HEK293 (cell line): ENCODE results near the gene ADM.

Experiments used
- GLIS1 ChIP-seq: fragments of 450-650 bp; formaldehyde crosslinking; IDR thresholded peaks from 2 replicates; pipeline ENCODE4 v1.5.1; 2016; ENCODE audit warnings: missing biosample characterization, missing genetic modification characterization
- KLF8 ChIP-seq: fragments of 450-650 bp; formaldehyde crosslinking; IDR thresholded peaks from 2 replicates; pipeline ENCODE4 v1.5.1; 2016; ENCODE audit warnings: missing biosample characterization, missing genetic modification characterization
- KLF9 ChIP-seq: fragments of 450-650 bp; formaldehyde crosslinking; IDR thresholded peaks from 2 replicates; pipeline ENCODE4 v1.5.1; 2016; ENCODE audit warnings: missing biosample characterization, missing genetic modification characterization, low read depth
- MEIS1 ChIP-seq: sonication (generic); formaldehyde crosslinking; IDR thresholded peaks from 2 replicates; pipeline ENCODE4 v1.8.1; 2022; ENCODE audit warnings: missing genetic modification reagents, mild to moderate bottlenecking, borderline replicate concordance
- PRDM1 ChIP-seq: fragments of 450-650 bp; formaldehyde crosslinking; IDR thresholded peaks from 2 replicates; pipeline ENCODE4; 2016; ENCODE audit warnings: missing biosample characterization, missing genetic modification characterization
- SP2 ChIP-seq: fragments of 450-650 bp; formaldehyde crosslinking; IDR thresholded peaks from 2 replicates; pipeline ENCODE4 v1.5.1; 2016; ENCODE audit warnings: missing biosample characterization, missing genetic modification characterization
- SP3 ChIP-seq: fragments of 450-650 bp; formaldehyde crosslinking; IDR thresholded peaks from 2 replicates; pipeline ENCODE4 v1.5.1; 2016; ENCODE audit warnings: missing biosample characterization, missing genetic modification characterization
- TRIM28 ChIP-seq: IDR thresholded peaks from 2 replicates; pipeline ENCODE4 v1.6.1; 2011; ENCODE audit warnings: low read length, control low read depth, borderline replicate concordance
- YY2 ChIP-seq: fragments of 450-650 bp; formaldehyde crosslinking; IDR thresholded peaks from 2 replicates; pipeline ENCODE4 v1.5.1; 2016; ENCODE audit warnings: missing biosample characterization, missing genetic modification characterization
- ZFP69B ChIP-seq: fragments of 450-650 bp; formaldehyde crosslinking; IDR thresholded peaks from 2 replicates; pipeline ENCODE4 v1.5.1; 2016; ENCODE audit warnings: missing biosample characterization, missing genetic modification characterization
- ZNF184 ChIP-seq: fragments of 450-650 bp; IDR thresholded peaks from 2 replicates; pipeline ENCODE4 v1.5.1; 2018; ENCODE audit warnings: missing biosample characterization, mild to moderate bottlenecking, missing genetic modification characterization
- ZNF214 ChIP-seq: fragments of 450-650 bp; formaldehyde crosslinking; IDR thresholded peaks from 2 replicates; pipeline ENCODE4 v1.5.1; 2017; ENCODE audit warnings: missing biosample characterization, mild to moderate bottlenecking, missing genetic modification characterization, borderline replicate concordance
- ZNF311 ChIP-seq: fragments of 450-650 bp; formaldehyde crosslinking; IDR thresholded peaks from 2 replicates; pipeline ENCODE4 v1.5.1; 2017; ENCODE audit warnings: missing biosample characterization, missing genetic modification characterization, borderline replicate concordance
- ZNF394 ChIP-seq: fragments of 450-650 bp; formaldehyde crosslinking; IDR thresholded peaks from 2 replicates; pipeline ENCODE4 v1.5.1; 2016; ENCODE audit warnings: missing biosample characterization, missing genetic modification characterization, mild to moderate bottlenecking, moderate library complexity, borderline replicate concordance
- ZNF549 ChIP-seq: fragments of 450-650 bp; IDR thresholded peaks from 2 replicates; pipeline ENCODE4 v1.5.1; 2018; ENCODE audit warnings: missing biosample characterization, missing genetic modification characterization, mild to moderate bottlenecking, inconsistent platforms, moderate library complexity
- ZNF629 ChIP-seq: fragments of 450-650 bp; formaldehyde crosslinking; IDR thresholded peaks from 2 replicates; pipeline ENCODE4 v1.5.1; 2017; ENCODE audit warnings: missing biosample characterization, missing genetic modification characterization
- ZNF843 ChIP-seq: fragments of 450-650 bp; formaldehyde crosslinking; IDR thresholded peaks from 2 replicates; pipeline ENCODE4 v1.5.1; 2016; ENCODE audit warnings: missing biosample characterization, missing genetic modification characterization
- ZXDB ChIP-seq: fragments of 450-650 bp; formaldehyde crosslinking; IDR thresholded peaks from 2 replicates; pipeline ENCODE4 v1.5.1; 2016; ENCODE audit warnings: missing biosample characterization, missing genetic modification characterization
- TF ChIP-seq, protein P1 (sequence below): fragments of 450-650 bp; formaldehyde crosslinking; conservative IDR thresholded peaks from 2 replicates; pipeline ENCODE4 v1.5.1; 2016; ENCODE audit warnings: low read depth, missing biosample characterization, missing genetic modification characterization
- TF ChIP-seq, protein P2 (sequence below): fragments of 450-650 bp; formaldehyde crosslinking; IDR thresholded peaks from 2 replicates; pipeline ENCODE4 v1.5.1; 2016; ENCODE audit warnings: missing biosample characterization, missing genetic modification characterization
- TF ChIP-seq, protein P3 (sequence below): fragments of 450-650 bp; formaldehyde crosslinking; IDR thresholded peaks from 2 replicates; pipeline ENCODE4 v1.5.1; 2017; ENCODE audit warnings: missing biosample characterization, missing genetic modification characterization
- TF ChIP-seq, protein P4 (sequence below): fragments of 450-650 bp; formaldehyde crosslinking; IDR thresholded peaks from 2 replicates; pipeline ENCODE4 v1.5.1; 2017; ENCODE audit warnings: missing biosample characterization, mild to moderate bottlenecking, missing genetic modification characterization, moderate library complexity
- TF ChIP-seq, protein P5 (sequence below): fragments of 450-650 bp; formaldehyde crosslinking; IDR thresholded peaks from 2 replicates; pipeline ENCODE4 v1.5.1; 2016; ENCODE audit warnings: missing biosample characterization, missing genetic modification characterization
- TF ChIP-seq, protein P6 (sequence below): sonication (generic); formaldehyde crosslinking; IDR thresholded peaks from 2 replicates; pipeline ENCODE4 v1.8.1; 2022; ENCODE audit warnings: mild to moderate bottlenecking, moderate library complexity, missing genetic modification reagents

ADM gene

DNA sequence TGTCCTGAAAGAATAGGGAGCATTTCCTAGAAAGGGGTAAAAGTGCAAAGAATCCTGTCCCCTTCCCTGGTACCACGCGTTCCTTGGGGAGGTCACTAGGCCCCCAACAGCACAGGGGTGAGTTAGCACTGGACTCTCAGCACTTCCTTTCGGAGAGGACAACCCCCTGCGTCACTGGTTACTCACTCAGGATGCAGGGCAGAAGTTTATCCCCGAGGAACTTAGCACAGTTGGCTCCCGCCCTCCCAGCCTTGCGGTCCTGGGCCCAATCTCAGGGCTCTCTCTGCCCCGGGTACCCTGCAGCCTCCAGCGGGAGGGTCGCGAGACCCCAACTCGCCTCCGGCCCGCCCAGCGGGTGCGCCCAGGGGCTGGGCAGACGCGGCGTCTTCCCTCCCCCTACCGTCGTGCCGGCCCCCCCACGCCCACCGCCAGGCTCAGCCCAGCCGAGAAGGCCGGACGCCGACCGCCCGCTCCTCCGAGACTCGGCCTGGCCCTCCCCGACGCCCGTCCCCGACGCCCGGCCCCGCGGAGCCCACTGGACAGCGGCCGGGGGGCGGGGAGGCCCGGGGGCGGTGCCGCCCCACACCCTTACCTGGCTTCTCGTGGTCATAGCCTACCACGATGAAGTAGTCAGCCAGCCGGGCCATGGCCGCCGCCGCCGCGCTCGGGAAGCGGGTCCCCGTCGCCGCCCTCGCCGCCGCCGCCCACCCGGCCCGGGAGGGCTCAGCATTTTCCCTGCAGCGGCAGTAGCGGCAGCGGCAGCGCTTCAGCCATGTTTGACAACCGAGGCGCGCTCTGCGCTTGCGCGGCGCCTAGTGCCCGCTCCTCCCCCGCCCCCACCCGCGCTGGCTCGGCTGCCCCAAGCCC lies 11.2 kb upstream of the ADM start, which contains the start of gene SBF2 (continued):
- TF ChIP-seq, protein P1, sequence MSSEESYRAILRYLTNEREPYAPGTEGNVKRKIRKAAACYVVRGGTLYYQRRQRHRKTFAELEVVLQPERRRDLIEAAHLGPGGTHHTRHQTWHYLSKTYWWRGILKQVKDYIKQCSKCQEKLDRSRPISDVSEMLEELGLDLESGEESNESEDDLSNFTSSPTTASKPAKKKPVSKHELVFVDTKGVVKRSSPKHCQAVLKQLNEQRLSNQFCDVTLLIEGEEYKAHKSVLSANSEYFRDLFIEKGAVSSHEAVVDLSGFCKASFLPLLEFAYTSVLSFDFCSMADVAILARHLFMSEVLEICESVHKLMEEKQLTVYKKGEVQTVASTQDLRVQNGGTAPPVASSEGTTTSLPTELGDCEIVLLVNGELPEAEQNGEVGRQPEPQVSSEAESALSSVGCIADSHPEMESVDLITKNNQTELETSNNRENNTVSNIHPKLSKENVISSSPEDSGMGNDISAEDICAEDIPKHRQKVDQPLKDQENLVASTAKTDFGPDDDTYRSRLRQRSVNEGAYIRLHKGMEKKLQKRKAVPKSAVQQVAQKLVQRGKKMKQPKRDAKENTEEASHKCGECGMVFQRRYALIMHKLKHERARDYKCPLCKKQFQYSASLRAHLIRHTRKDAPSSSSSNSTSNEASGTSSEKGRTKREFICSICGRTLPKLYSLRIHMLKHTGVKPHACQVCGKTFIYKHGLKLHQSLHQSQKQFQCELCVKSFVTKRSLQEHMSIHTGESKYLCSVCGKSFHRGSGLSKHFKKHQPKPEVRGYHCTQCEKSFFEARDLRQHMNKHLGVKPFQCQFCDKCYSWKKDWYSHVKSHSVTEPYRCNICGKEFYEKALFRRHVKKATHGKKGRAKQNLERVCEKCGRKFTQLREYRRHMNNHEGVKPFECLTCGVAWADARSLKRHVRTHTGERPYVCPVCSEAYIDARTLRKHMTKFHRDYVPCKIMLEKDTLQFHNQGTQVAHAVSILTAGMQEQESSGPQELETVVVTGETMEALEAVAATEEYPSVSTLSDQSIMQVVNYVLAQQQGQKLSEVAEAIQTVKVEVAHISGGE, result no peak
- no peak for TF ChIP-seq ZNF843 (tag by site-specific recombination)
- peak; percentile 60; the same call in 1 of the 2 replicates for TF ChIP-seq KLF8
- TF ChIP-seq, protein P2, sequence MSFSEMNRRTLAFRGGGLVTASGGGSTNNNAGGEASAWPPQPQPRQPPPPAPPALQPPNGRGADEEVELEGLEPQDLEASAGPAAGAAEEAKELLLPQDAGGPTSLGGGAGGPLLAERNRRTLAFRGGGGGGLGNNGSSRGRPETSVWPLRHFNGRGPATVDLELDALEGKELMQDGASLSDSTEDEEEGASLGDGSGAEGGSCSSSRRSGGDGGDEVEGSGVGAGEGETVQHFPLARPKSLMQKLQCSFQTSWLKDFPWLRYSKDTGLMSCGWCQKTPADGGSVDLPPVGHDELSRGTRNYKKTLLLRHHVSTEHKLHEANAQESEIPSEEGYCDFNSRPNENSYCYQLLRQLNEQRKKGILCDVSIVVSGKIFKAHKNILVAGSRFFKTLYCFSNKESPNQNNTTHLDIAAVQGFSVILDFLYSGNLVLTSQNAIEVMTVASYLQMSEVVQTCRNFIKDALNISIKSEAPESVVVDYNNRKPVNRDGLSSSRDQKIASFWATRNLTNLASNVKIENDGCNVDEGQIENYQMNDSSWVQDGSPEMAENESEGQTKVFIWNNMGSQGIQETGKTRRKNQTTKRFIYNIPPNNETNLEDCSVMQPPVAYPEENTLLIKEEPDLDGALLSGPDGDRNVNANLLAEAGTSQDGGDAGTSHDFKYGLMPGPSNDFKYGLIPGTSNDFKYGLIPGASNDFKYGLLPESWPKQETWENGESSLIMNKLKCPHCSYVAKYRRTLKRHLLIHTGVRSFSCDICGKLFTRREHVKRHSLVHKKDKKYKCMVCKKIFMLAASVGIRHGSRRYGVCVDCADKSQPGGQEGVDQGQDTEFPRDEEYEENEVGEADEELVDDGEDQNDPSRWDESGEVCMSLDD, result no peak
- no peak for TF ChIP-seq ZFP69B (tag by site-specific recombination)
- TF ChIP-seq, protein P3, sequence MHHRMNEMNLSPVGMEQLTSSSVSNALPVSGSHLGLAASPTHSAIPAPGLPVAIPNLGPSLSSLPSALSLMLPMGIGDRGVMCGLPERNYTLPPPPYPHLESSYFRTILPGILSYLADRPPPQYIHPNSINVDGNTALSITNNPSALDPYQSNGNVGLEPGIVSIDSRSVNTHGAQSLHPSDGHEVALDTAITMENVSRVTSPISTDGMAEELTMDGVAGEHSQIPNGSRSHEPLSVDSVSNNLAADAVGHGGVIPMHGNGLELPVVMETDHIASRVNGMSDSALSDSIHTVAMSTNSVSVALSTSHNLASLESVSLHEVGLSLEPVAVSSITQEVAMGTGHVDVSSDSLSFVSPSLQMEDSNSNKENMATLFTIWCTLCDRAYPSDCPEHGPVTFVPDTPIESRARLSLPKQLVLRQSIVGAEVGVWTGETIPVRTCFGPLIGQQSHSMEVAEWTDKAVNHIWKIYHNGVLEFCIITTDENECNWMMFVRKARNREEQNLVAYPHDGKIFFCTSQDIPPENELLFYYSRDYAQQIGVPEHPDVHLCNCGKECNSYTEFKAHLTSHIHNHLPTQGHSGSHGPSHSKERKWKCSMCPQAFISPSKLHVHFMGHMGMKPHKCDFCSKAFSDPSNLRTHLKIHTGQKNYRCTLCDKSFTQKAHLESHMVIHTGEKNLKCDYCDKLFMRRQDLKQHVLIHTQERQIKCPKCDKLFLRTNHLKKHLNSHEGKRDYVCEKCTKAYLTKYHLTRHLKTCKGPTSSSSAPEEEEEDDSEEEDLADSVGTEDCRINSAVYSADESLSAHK (tag by site-specific recombination), result no peak
- no peak for TF ChIP-seq PRDM1 (tag by site-specific recombination)
- no peak for TF ChIP-seq ZNF549 (tag by site-specific recombination)
- TF ChIP-seq ZNF214, result no peak
- no peak for TF ChIP-seq ZNF394 (tag by site-specific recombination)
- TF ChIP-seq ZNF184 (tag by site-specific recombination), result no peak
- TF ChIP-seq TRIM28, result peak; percentile 64; the same call in 1 of the 2 replicates
- TF ChIP-seq, protein P4, sequence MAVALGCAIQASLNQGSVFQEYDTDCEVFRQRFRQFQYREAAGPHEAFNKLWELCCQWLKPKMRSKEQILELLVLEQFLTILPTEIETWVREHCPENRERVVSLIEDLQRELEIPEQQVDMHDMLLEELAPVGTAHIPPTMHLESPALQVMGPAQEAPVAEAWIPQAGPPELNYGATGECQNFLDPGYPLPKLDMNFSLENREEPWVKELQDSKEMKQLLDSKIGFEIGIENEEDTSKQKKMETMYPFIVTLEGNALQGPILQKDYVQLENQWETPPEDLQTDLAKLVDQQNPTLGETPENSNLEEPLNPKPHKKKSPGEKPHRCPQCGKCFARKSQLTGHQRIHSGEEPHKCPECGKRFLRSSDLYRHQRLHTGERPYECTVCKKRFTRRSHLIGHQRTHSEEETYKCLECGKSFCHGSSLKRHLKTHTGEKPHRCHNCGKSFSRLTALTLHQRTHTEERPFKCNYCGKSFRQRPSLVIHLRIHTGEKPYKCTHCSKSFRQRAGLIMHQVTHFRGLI, result peak; percentile 39; the same call in 1 of the 2 replicates
- TF ChIP-seq ZNF311 (tag by site-specific recombination), result no peak
- no peak for TF ChIP-seq MEIS1 (CRISPR knock-in tag)
- peak; percentile 66 for TF ChIP-seq SP2
- TF ChIP-seq, protein P5, sequence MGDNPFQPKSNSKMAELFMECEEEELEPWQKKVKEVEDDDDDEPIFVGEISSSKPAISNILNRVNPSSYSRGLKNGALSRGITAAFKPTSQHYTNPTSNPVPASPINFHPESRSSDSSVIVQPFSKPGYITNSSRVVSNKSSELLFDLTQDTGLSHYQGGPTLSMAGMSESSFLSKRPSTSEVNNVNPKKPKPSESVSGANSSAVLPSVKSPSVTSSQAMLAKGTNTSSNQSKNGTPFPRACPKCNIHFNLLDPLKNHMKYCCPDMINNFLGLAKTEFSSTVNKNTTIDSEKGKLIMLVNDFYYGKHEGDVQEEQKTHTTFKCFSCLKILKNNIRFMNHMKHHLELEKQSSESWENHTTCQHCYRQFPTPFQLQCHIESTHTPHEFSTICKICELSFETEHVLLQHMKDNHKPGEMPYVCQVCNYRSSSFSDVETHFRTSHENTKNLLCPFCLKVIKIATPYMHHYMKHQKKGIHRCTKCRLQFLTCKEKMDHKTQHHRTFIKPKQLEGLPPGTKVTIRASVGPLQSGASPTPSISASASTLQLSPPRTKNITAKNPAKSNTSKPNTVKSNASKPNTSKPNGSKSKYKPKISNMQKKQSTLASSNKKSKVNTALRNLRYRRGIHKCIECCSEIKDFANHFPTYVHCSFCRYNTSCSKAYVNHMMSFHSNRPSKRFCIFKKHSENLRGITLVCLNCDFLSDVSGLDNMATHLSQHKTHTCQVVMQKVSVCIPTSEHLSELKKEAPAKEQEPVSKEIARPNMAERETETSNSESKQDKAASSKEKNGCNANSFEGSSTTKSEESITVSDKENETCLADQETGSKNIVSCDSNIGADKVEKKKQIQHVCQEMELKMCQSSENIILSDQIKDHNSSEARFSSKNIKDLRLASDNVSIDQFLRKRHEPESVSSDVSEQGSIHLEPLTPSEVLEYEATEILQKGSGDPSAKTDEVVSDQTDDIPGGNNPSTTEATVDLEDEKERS (tag by site-specific recombination), result no peak
- TF ChIP-seq, protein P6, sequence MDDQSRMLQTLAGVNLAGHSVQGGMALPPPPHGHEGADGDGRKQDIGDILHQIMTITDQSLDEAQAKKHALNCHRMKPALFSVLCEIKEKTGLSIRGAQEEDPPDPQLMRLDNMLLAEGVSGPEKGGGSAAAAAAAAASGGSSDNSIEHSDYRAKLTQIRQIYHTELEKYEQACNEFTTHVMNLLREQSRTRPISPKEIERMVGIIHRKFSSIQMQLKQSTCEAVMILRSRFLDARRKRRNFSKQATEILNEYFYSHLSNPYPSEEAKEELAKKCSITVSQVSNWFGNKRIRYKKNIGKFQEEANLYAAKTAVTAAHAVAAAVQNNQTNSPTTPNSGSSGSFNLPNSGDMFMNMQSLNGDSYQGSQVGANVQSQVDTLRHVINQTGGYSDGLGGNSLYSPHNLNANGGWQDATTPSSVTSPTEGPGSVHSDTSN (CRISPR knock-in tag), result peak; percentile 46; the same call in 1 of the 2 replicates
- TF ChIP-seq ZNF629 (tag by site-specific recombination), result peak; percentile 81
- TF ChIP-seq SP3 (tag by site-specific recombination), result peak; percentile 79
- peak; percentile 44 for TF ChIP-seq GLIS1 (tag by site-specific recombination)
- no peak for TF ChIP-seq YY2 (tag by site-specific recombination)
- TF ChIP-seq ZXDB (tag by site-specific recombination), result 0 out of 2 replicates have a peak, but pooled peaks have one; percentile 35
- peak; percentile 54; the same call in 1 of the 2 replicates for TF ChIP-seq KLF9 (tag by site-specific recombination)
